Esophagus squamous epithelium (tissue), 4 donors: Measurements from ENCODE around the gene LMO2.
"Not testable (repeated sequence)": the region's sequence is repeated elsewhere in the genome, so short reads cannot be mapped to it uniquely, and the experiment has no call there.

Experiments
- POLR2A ChIP-seq, 4 donors: fragments of 450-650 bp; IDR thresholded peaks; one replicate each; pipeline ENCODE4 v1.6.1; 2017; ENCODE audit warnings: antibody characterized with exemption in 4 of 4, mild to moderate bottlenecking in 4 of 4, moderate library complexity in 3 of 4
- TF ChIP-seq, protein P1 (sequence below), 6 experiments: fragments of 450-650 bp in 4 of 6; fragments of 200-600 bp in 2 of 6; sonication (generic) in 2 of 6; IDR thresholded peaks; one replicate each; pipeline ENCODE4 v1.5.1; 2016 to 2019; ENCODE audit warnings: antibody characterized with exemption in 6 of 6, mild to moderate bottlenecking in 4 of 6, moderate library complexity in 4 of 6

DNA sequence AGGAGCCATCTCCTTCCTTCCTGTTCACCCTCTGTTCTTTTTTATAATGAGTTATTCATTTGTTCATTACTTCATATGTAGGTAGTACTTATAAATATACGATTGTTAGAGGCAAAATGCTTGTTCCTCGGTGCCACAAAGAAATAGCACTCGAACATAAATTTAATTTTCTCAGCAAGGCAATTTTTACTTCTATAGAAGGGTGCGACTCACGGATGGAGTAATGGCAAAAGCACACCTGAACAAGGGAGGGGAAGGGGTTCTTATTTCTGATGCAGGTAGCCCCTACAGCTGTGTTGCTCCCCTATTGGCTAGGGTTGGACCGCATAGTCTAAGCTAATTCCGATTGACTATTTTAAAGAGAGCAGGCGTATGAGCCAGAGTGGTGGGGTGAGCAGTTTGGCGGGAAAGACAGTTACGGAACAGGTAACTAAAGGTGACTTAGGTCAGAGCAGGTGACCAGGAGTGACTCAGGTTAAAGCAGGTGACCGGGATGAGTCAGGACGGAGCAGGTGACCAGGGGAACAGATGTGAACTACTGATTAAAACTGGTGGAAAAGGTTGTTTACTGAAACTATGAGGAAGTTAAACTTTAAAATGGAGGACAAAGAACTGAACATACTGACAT lies 40.0 kb upstream of the LMO2 start:
- not testable (repeated sequence) for TF ChIP-seq POLR2A (IDR thresholded peaks at IDR 0.05)
- TF ChIP-seq, protein P1, sequence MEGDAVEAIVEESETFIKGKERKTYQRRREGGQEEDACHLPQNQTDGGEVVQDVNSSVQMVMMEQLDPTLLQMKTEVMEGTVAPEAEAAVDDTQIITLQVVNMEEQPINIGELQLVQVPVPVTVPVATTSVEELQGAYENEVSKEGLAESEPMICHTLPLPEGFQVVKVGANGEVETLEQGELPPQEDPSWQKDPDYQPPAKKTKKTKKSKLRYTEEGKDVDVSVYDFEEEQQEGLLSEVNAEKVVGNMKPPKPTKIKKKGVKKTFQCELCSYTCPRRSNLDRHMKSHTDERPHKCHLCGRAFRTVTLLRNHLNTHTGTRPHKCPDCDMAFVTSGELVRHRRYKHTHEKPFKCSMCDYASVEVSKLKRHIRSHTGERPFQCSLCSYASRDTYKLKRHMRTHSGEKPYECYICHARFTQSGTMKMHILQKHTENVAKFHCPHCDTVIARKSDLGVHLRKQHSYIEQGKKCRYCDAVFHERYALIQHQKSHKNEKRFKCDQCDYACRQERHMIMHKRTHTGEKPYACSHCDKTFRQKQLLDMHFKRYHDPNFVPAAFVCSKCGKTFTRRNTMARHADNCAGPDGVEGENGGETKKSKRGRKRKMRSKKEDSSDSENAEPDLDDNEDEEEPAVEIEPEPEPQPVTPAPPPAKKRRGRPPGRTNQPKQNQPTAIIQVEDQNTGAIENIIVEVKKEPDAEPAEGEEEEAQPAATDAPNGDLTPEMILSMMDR (IDR thresholded peaks at IDR 0.05) = not testable (repeated sequence)
